Right lobe of liver (tissue), 4 donors: ENCODE measurements around the gene CFAP20DC.

Experiments
- CTCF ChIP-seq, 4 donors: fragments of 200-600 bp in 3 of 4; fragments of 450-650 bp in 1 of 4; IDR thresholded peaks; one replicate each; pipeline versions ENCODE4 v1.5.1 to v1.8.0; 2016 to 2022; ENCODE audit warnings: antibody characterized with exemption in 4 of 4, mild to moderate bottlenecking in 2 of 4
- POLR2A ChIP-seq: fragments of 450-650 bp; IDR thresholded peaks from one replicate; pipeline ENCODE4 v1.6.1; 2017; ENCODE audit warnings: antibody characterized with exemption, mild to moderate bottlenecking
- donor health status: DM: no; HTN: no; CAD: no.
- donor health status: DM: no; HTN: no; CAD: no.
- donor health status: DM: no; HTN: yes; CAD: no.

- TF ChIP-seq POLR2A (no peak), CTCF (IDR thresholded peaks at IDR 0.05) (no peak)
Observed at GRCh38 chr3:58880182-58880581, 169.6 kb downstream of the CFAP20DC start.
